DMS114 treated with DMSO at 0.1 percent for 48 hours (cell line): ENCODE data around the gene HEATR5B.
"Not testable (repeated sequence)": the region's sequence is repeated elsewhere in the genome, so short reads cannot be mapped to it uniquely, and the experiment has no call there.

ENCODE experiments used
- DNase-seq: peaks from one replicate; lab custom pipeline; 2025; ENCODE audit not compliant: unreplicated experiment; lab: John Stamatoyannopoulos, UW

HEATR5B gene

DNA sequence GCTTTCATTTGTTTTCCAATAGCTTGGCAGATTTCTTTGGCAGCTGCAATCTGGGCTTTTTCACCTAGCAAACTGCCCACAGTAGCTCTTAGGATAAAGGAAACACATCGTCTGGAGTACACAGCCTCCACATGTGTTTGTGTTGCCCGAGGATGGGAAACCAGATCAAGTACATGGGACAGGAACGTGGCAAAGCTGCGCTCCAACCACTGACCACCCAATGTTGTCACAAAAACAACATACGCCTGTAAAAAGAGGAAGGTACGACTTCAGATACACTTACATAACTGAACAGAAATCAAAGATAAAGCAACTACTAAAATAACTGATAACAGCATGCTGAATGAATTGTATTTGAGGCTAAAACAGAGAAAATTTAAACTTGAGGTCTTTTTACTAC lies 15.5 kb downstream of the HEATR5B start:
- DNase-seq: no peak

DNA sequence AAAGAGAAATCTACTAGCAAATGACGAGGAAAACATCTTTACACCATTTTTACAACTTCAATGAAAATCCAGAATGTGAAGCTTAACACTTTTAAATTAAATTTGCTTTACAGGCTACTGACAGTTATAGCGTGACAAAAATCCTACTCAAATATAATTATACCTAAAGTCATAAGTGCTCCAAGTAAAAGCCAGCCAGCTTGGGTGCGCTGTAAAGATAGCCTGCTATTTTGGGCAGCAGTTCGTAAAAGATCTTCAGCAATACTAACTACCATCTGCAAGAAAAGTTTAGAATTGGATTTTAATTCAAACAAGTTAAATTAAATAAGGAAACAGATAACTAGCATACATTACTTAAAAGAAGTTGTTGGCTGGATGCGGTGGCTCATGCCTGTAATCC lies 22.4 kb downstream of the HEATR5B start:
- DNase-seq: no peak

GRCh38 chr2:37061013-37061711 lies 23.0 kb downstream of the HEATR5B start:
- no peak for DNase-seq

GRCh38 chr2:37060446-37060845 lies 23.7 kb downstream of the HEATR5B start:
- DNase-seq: no peak

GRCh38 chr2:37059841-37060240 lies 24.3 kb downstream of the HEATR5B start:
- no peak for DNase-seq

DNA sequence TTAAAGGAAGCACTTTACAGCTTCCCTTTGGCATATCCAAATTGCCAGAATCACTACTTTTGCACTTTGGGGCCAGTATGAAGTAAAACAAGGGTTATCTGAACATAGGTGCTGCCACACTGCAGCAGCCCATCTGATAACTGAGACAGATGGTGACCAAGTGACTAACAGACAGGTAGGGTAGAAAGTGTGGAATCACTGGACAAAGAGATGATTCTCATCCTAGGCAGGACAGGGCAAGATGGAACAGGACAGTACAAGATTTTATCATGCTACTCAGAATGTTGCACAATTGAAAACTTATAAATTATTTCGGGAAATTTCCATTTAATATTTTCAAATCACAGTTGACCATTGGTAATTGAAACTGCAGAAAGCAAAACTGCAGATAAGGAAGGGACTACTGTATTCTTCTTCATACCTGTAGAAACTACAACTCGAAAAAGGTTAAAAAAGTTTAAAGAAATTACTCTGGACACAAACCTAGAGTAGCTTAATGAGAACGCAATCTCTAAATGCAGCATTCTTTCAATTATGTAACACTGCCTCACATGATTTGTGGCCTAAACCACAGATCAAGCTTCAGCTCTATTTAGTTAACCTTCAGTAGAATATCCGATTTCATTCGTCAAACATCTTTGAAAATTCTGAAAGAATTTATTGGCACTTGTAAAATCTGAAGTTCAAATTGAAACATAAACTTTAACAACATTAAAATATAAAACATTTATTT lies 31.4 kb downstream of the HEATR5B start:
- no peak for DNase-seq

DNA sequence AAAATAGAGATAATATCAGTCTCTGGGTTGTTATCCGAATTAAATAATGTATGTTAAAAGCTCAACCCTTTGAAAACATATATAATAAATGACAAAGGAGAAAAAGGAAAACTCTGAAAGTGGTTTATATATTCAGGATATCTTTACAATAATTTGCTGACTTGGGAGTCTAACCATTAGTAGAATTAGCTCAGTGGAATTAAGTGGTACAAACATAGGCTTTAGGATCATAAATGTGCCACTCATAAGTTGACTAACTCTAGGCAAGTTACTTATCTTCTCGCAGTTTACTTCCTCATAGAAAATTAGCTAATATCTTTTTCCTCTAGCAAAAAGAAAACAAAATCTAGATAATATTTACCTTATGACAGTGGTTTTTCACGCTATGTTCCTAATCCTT lies 44.6 kb downstream of the HEATR5B start:
- DNase-seq: no peak

GRCh38 chr2:37037771-37038170 lies 46.4 kb downstream of the HEATR5B start:
- no peak for DNase-seq

DNA sequence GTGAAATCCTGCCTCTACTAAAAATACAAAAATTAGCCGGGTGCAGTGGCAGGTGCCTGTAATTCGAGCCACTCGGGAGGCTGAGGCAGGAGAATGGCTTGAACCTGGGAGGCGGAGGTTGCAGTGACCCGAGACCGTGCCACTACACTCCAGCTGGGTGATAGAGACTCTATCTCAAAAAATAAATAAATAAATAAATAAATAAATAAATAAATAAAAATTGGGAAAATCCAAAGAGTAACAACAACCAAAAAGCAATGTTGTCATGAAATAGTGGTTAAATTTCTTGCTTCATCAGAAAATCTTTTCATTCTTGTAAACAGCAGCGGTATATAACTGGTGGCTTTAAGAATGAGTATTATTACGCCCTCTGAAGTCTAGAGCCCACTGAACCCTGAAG lies 54.4 kb downstream of the HEATR5B start:
- DNase-seq: no peak

- DNase-seq: no peak
Observed at GRCh38 chr2:37026050-37026449, 58.1 kb downstream of the HEATR5B start.

DNA sequence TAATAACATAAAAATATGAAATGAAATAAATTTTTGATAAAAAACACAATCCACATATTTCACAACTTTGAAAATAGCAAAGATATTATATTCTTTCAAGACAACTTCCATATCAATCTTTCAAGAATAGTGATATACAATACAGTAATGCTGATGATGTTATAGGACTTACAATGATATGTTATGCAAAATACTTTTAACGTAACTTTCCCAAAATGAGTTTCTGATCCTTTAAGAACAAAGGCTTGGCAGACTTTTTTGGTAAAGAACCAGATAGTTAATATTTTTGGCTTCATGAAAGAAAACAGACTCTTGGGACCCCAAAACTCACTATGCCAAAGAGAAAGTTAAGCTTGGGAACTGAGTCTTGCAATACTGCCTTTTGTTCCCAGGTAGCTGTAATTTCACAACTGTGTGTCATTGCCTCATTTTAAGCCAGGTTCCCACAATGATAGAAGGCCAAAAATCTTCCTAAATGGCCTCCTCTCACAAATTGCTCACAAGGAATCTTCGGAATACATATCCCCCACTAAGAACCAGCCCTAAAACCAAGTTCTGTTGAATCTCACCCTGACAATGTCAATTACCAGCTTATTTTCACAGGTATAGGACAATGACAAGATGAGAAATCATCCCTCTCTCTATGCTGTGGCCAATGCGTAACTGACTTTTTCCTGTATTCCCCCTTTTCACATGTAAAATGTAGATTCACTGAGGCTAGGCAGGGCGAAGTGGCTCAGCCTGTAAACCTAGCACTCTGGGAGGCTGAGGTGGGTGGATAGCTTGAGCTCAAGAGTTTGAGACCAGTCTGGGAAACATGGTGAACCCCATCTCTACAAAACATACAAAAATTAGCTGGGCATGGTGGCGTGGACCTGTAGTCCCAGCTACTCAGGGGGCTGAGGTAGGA lies 63.0 kb downstream of the HEATR5B start:
- no peak for DNase-seq

DNA sequence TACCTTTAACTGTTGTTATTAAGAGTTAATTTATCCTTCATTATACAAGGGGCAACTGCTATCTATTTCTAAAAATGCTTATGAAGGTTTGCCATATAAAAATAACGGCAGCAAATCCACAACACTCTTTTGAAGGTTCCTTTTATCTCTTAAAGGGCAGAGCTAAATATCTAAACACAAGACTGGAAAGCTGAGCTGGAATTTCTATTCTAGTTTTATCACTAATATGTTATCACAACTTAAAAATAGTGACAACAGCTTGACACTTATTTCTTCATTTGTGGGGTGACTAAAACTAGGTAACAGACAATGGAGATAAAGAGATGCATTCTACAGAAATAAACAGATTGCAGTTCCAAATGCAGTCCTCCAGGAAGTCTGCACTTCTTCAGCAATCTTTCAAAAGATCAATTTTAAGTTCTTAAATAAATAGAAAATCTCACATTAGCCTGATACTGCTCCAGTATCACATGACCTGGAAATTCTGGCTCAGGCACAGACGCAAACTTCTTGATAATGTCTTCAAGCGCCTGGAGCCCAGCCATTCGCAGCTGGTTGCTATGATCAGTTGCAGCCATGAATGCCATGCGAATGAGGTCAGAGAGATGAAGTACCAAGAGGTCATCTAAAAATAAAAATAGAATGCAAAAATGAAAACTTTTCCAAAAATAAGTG lies 63.8 kb downstream of the HEATR5B start:
- DNase-seq: no peak

DNA sequence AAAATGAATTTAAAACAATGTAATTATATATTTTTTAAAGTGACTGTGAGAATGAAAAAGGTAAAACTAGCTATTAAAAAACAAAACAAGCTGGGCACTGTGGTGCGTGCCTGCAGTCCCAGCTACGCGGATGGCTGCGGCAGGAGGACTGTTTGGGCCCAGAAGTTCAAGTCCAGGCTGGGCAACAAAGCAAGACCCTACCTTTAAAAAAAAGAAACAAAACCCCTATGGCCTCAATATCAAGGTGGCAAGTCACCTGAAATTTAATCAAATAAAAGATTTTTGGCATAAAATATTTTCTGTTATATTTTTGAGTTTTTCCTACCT lies 70.9 kb downstream of the HEATR5B start:
- DNase-seq: no peak

GRCh38 chr2:37011130-37011529 lies 73.0 kb downstream of the HEATR5B start:
- DNase-seq: no peak

DNA sequence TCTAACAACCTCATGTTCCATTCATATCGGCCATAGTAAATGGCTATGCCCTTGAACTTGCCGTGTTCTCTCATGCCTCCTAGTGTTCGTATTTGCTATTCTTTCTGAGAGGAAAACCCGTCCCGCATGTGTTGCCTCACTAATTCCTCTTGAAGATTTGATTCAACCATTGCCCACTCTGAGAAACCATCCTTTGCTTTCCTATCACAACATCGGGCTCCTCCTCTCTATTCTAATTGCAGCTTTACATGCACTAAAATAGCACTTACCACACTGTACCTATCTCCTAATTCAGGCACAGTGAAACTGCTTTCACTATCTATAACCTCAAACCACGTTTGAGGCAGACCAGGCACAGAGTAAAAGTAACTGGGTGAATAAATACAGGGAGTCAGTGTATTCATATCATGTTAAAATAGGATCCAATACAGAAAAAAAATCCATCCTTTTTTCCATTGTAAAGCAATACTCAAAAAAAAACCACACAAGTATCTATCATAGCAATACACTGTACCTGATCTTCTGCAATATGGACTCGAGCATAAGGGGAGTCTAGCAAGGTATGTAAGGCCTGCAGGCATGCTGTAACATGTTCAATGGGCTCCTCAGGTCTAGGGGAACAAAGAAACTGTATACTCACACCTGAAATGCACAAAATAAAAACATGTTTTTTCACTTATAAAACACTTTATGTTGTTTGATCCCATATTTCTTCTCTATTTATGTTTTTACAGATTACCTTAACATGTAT lies 78.9 kb downstream of the HEATR5B start:
- DNase-seq: peak; percentile 17

DNA sequence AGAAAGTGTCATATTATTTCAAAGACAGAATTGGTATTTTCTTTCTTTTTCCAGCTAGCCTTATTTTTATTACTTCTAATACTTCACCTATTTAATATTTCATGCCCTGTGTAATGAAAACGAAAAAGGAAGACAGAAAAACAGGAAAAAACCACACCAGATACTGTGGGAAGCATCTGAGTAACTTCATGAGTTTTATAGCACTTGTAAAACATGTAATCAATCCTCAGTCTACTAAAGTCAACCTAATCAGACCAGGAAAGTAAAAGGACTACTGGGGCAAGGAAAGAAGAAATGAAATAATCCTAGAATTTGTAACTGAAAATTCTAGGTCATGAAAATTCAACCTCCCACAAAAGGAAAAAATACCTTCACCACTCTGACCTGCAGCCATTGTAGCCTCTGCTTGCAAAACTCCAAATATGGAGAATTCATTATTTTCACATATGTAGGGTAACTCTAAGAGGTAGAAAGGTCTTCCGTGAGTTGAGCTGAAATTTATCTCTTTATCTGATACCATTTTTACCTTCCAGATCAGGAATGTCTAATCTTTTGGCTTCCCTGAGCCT lies 83.1 kb downstream of the HEATR5B start:
- DNase-seq: no peak

DNA sequence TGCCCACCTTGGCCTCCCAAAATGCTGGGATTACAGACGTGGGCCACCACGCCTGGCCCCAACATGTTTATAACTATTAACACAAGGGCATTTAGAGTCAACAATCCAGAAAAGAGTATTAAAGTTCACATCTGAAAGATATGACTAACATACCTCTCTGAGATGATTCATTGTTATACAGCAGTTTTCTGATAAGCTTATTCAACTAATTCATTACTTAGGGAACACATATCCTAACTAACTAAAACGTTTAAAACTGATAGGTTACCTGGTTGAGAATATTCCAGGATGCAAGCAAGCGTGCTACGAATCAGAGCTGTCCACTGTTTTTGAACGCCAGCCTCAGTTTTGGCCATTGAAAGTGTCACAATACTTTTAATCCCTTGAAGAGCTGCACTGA lies 83.9 kb downstream of the HEATR5B start:
- DNase-seq: no peak

- DNase-seq: not testable (repeated sequence)
Observed at GRCh38 chr2:36999416-36999815, 84.8 kb downstream of the HEATR5B start.

DNA sequence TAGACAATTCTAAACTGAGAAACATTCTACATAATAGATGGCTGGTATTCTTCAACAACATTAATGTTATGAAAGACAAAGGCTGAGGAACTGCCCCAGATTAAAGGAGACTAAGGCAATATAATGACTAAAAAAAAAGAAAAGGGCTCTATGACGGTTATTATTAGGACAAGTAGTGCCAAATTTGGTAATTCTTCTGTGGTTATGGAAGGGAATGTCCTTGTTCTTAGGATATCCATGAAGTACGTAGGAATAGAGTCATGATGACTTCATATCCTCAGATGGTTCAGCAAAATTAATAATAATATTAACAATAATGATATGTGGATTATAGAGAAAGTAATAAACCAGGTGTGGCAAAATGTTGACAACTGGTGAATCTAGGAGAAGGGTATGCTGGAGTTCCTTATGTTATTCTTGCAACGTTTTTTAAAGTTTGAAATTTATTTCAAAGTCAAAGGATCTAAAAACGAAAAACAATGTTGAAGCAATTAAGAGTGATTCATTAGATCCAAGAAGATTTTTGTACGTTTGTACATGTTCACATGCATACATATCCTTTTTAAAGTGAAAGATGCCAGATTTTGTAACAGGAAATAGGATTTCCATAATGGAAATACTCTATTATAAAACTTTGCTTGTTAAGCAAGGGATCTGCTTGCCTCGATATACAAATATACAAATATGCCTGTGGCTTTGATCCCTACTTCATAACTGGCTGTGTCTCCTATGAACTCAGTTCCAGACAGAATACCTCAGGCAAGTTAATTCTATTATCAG lies 90.1 kb downstream of the HEATR5B start:
- DNase-seq: no peak
